Measurements from ENCODE around the gene VWA2.
"Not testable (repeated sequence)": the region's sequence is repeated elsewhere in the genome, so short reads cannot be mapped to it uniquely, and the experiment has no call there.

VWA2 gene

GRCh38 chr10:114323023-114323422 is 84.0 kb downstream of the VWA2 start:
- H3K27ac ChIP-seq (ENCODE audit: insufficient read depth, low read length, poor library complexity, severe bottlenecking), result no peak overlapping the region
- no peak for DNase-seq

GRCh38 chr10:114326795-114327194 is 87.7 kb downstream of the VWA2 start:
- Histone ChIP-seq H3K9me3 (ENCODE audit: control insufficient read depth, low read length) (no peaks in the 10 kb centered on the region), H3K4me3 (ENCODE audit: insufficient read depth, low read depth, low read length, poor library complexity, severe bottlenecking) (no peak overlapping the region), H3K27me3 (replicated peaks; ENCODE audit: control insufficient read depth, insufficient read depth, low read length, poor library complexity, severe bottlenecking) (no peaks in the 10 kb centered on the region), H3K27ac (ENCODE audit: insufficient read depth, low read length, poor library complexity, severe bottlenecking) (no peak overlapping the region), H3K4me1 (ENCODE audit: control insufficient read depth, insufficient read depth, low read length, poor library complexity, severe bottlenecking) (no peaks in the 10 kb centered on the region), H3K36me3 (ENCODE audit: control insufficient read depth, insufficient read depth, low read length) (no peaks in the 10 kb centered on the region)
- DNase-seq, result no peak

More at GRCh38 chr10:114323023-114323422, 84.0 kb downstream of the VWA2 start:
- H3K27me3 ChIP-seq (replicated peaks; ENCODE audit: control insufficient read depth, insufficient read depth, low read length, poor library complexity, severe bottlenecking), result no peaks in the 10 kb centered on the region
- H3K4me3 ChIP-seq (ENCODE audit: insufficient read depth, low read depth, low read length, poor library complexity, severe bottlenecking), result no peak overlapping the region
- no peaks in the 10 kb centered on the region for H3K9me3 ChIP-seq (ENCODE audit: control insufficient read depth, low read length)
- no peaks in the 10 kb centered on the region for H3K4me1 ChIP-seq (ENCODE audit: control insufficient read depth, insufficient read depth, low read length, poor library complexity, severe bottlenecking)
- H3K36me3 ChIP-seq (ENCODE audit: control insufficient read depth, insufficient read depth, low read length), result no peaks in the 10 kb centered on the region

GRCh38 chr10:114327537-114328440 is 88.7 kb downstream of the VWA2 start:
- H3K27ac ChIP-seq (ENCODE audit: insufficient read depth, low read length, poor library complexity, severe bottlenecking), result no peak overlapping the region
- no peaks in the 10 kb centered on the region for H3K9me3 ChIP-seq (ENCODE audit: control insufficient read depth, low read length)
- no peaks in the 10 kb centered on the region for H3K27me3 ChIP-seq (replicated peaks; ENCODE audit: control insufficient read depth, insufficient read depth, low read length, poor library complexity, severe bottlenecking)
- DNase-seq, result no peak
- no peak overlapping the region for H3K4me3 ChIP-seq (ENCODE audit: insufficient read depth, low read depth, low read length, poor library complexity, severe bottlenecking)
- no peaks in the 10 kb centered on the region for H3K36me3 ChIP-seq (ENCODE audit: control insufficient read depth, insufficient read depth, low read length)
- no peaks in the 10 kb centered on the region for H3K4me1 ChIP-seq (ENCODE audit: control insufficient read depth, insufficient read depth, low read length, poor library complexity, severe bottlenecking)

- Histone ChIP-seq H3K4me1 (ENCODE audit: control insufficient read depth, insufficient read depth, low read length, poor library complexity, severe bottlenecking) (no peaks in the 10 kb centered on the region), H3K4me3 (ENCODE audit: insufficient read depth, low read depth, low read length, poor library complexity, severe bottlenecking) (no peak overlapping the region), H3K27me3 (replicated peaks; ENCODE audit: control insufficient read depth, insufficient read depth, low read length, poor library complexity, severe bottlenecking) (no peaks in the 10 kb centered on the region), H3K27ac (ENCODE audit: insufficient read depth, low read length, poor library complexity, severe bottlenecking) (no peak overlapping the region), H3K36me3 (ENCODE audit: control insufficient read depth, insufficient read depth, low read length) (no peaks in the 10 kb centered on the region), H3K9me3 (ENCODE audit: control insufficient read depth, low read length) (no peaks in the 10 kb centered on the region)
- DNase-seq, result no peak
Measured at GRCh38 chr10:114328441-114328812, 89.4 kb downstream of the VWA2 start.

GRCh38 chr10:114328874-114329273 is 89.8 kb downstream of the VWA2 start:
- Histone ChIP-seq H3K27ac (ENCODE audit: insufficient read depth, low read length, poor library complexity, severe bottlenecking) (no peak overlapping the region), H3K36me3 (ENCODE audit: control insufficient read depth, insufficient read depth, low read length) (no peaks in the 10 kb centered on the region), H3K4me3 (ENCODE audit: insufficient read depth, low read depth, low read length, poor library complexity, severe bottlenecking) (no peak overlapping the region), H3K9me3 (ENCODE audit: control insufficient read depth, low read length) (no peaks in the 10 kb centered on the region), H3K27me3 (replicated peaks; ENCODE audit: control insufficient read depth, insufficient read depth, low read length, poor library complexity, severe bottlenecking) (no peaks in the 10 kb centered on the region), H3K4me1 (ENCODE audit: control insufficient read depth, insufficient read depth, low read length, poor library complexity, severe bottlenecking) (no peaks in the 10 kb centered on the region)
- DNase-seq, result no peak

GRCh38 chr10:114329634-114330365 is 90.7 kb downstream of the VWA2 start:
- H3K27me3 ChIP-seq (replicated peaks; ENCODE audit: control insufficient read depth, insufficient read depth, low read length, poor library complexity, severe bottlenecking), result no peaks in the 10 kb centered on the region
- H3K4me1 ChIP-seq (ENCODE audit: control insufficient read depth, insufficient read depth, low read length, poor library complexity, severe bottlenecking), result no peaks in the 10 kb centered on the region
- no peaks in the 10 kb centered on the region for H3K36me3 ChIP-seq (ENCODE audit: control insufficient read depth, insufficient read depth, low read length)
- DNase-seq, result no peak
- H3K27ac ChIP-seq (ENCODE audit: insufficient read depth, low read length, poor library complexity, severe bottlenecking), result no peak overlapping the region
- H3K9me3 ChIP-seq (ENCODE audit: control insufficient read depth, low read length), result no peaks in the 10 kb centered on the region
- H3K4me3 ChIP-seq (ENCODE audit: insufficient read depth, low read depth, low read length, poor library complexity, severe bottlenecking), result no peak overlapping the region

- no peaks in the 10 kb centered on the region for H3K9me3 ChIP-seq (ENCODE audit: control insufficient read depth, low read length)
- no peaks in the 10 kb centered on the region for H3K27me3 ChIP-seq (replicated peaks; ENCODE audit: control insufficient read depth, insufficient read depth, low read length, poor library complexity, severe bottlenecking)
- H3K36me3 ChIP-seq (ENCODE audit: control insufficient read depth, insufficient read depth, low read length), result no peaks in the 10 kb centered on the region
- H3K27ac ChIP-seq (ENCODE audit: insufficient read depth, low read length, poor library complexity, severe bottlenecking), result no peak overlapping the region
- no peak for DNase-seq
- no peaks in the 10 kb centered on the region for H3K4me1 ChIP-seq (ENCODE audit: control insufficient read depth, insufficient read depth, low read length, poor library complexity, severe bottlenecking)
- H3K4me3 ChIP-seq (ENCODE audit: insufficient read depth, low read depth, low read length, poor library complexity, severe bottlenecking), result no peak overlapping the region
Measured at GRCh38 chr10:114332301-114333192, 93.5 kb downstream of the VWA2 start.

GRCh38 chr10:114333441-114333840 is 94.4 kb downstream of the VWA2 start:
- not testable (repeated sequence) for H3K27ac ChIP-seq (ENCODE audit: insufficient read depth, low read length, poor library complexity, severe bottlenecking); H3K4me1 ChIP-seq (ENCODE audit: control insufficient read depth, insufficient read depth, low read length, poor library complexity, severe bottlenecking)

GRCh38 chr10:114334301-114334700 is 95.2 kb downstream of the VWA2 start:
- no peaks in the 10 kb centered on the region for H3K9me3 ChIP-seq (ENCODE audit: control insufficient read depth, low read length)
- H3K27ac ChIP-seq (ENCODE audit: insufficient read depth, low read length, poor library complexity, severe bottlenecking), result no peak overlapping the region
- no peak overlapping the region for H3K4me3 ChIP-seq (ENCODE audit: insufficient read depth, low read depth, low read length, poor library complexity, severe bottlenecking)
- H3K36me3 ChIP-seq (ENCODE audit: control insufficient read depth, insufficient read depth, low read length), result no peaks in the 10 kb centered on the region
- H3K27me3 ChIP-seq (replicated peaks; ENCODE audit: control insufficient read depth, insufficient read depth, low read length, poor library complexity, severe bottlenecking), result no peaks in the 10 kb centered on the region
- no peak for DNase-seq
- no peaks in the 10 kb centered on the region for H3K4me1 ChIP-seq (ENCODE audit: control insufficient read depth, insufficient read depth, low read length, poor library complexity, severe bottlenecking)

More at GRCh38 chr10:114333441-114333840, 94.4 kb downstream of the VWA2 start:
- not testable (repeated sequence) for DNase-seq; H3K36me3 ChIP-seq (ENCODE audit: control insufficient read depth, insufficient read depth, low read length); H3K27me3 ChIP-seq (replicated peaks; ENCODE audit: control insufficient read depth, insufficient read depth, low read length, poor library complexity, severe bottlenecking); H3K9me3 ChIP-seq (ENCODE audit: control insufficient read depth, low read length); H3K4me3 ChIP-seq (ENCODE audit: insufficient read depth, low read depth, low read length, poor library complexity, severe bottlenecking)

Measured in effector memory CD4-positive, alpha-beta T cell (primary cell).